HFFc6 (cell line): ENCODE data around the gene CD163L1. TPM values are rescaled to one million over a fixed set of nuclear protein-coding genes. Genes with fewer than 3 reads are reported as not detected.

ENCODE experiments used
- DNase-seq: peaks from one replicate; pipeline ENCODE4 v3.0.0-alpha.2; 2018
- H3K27ac Mint-ChIP-seq: 2 replicates; pipeline ENCODE4 v1.8.0; 2020; ENCODE audit warnings: mild to moderate bottlenecking, mixed read lengths
- H3K27me3 Mint-ChIP-seq: 2 replicates; pipeline ENCODE4 v1.8.0; 2021; ENCODE audit warnings: mild to moderate bottlenecking, moderate library complexity, mixed read lengths; ENCODE audit not compliant: insufficient read depth
- H3K36me3 Mint-ChIP-seq: 2 replicates; pipeline ENCODE4 v1.8.0; 2021; ENCODE audit warnings: low read depth, mixed read lengths
- H3K4me1 Mint-ChIP-seq: 2 replicates; pipeline ENCODE4 v1.8.0; 2020; ENCODE audit warnings: low read depth, mixed read lengths
- H3K4me3 Mint-ChIP-seq: 2 replicates; pipeline ENCODE4 v1.8.0; 2020; ENCODE audit warnings: mild to moderate bottlenecking, moderate library complexity, mixed read lengths
- H3K9me3 Mint-ChIP-seq: 2 replicates; pipeline ENCODE4 v1.8.0; 2020; ENCODE audit warnings: mild to moderate bottlenecking, mixed read lengths
- total RNA-seq, 6 experiments: library from RNA; stranded (reverse); fragmentation: NEBNext Ultra II Directional; extraction: Animal tissue kit (Norgen Biotek cat#: 25700); gene quantifications; 2 replicates in 1 of 6; 3 replicates in 5 of 6; pipeline ENCODE4 v1.2.3, GENCODE V29; 2021
- TF ChIP-seq, protein P1 (sequence below): fragments of 200-600 bp; sonication (generic); IDR thresholded peaks from 2 replicates; pipeline ENCODE4 v1.5.0; 2021; ENCODE audit warnings: antibody characterized with exemption, mild to moderate bottlenecking

Gene CD163L1
- total RNA-seq, 6 experiments from 2014 or later: 5.7 to 9.9 (median 7.6) TPM

DNA sequence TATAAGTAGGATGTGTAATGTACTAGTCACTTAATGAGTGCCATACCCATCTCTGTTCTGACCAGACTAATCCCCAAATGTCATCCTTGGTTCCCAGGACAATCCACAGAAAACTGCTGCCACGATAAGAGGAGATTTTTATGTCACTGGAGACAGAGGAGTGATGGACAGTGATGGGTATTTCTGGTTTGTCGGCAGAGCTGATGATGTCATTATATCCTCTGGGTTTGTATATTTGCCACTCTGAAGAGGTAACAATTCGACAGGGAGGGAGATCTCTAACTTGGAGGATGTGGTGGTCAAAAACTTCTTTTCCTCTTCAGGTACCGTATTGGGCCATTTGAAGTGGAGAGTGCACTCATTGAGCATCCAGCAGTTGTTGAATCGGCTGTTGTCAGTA lies 119.8 kb downstream of the CD163L1 start:
- Mint-ChIP-seq H3K27ac (no peak overlapping the region), H3K4me3 (no peak overlapping the region), H3K9me3 (no peaks in the 10 kb centered on the region), H3K36me3 (no peaks in the 10 kb centered on the region), H3K4me1 (no peaks in the 10 kb centered on the region), H3K27me3 (peaks cover 10% of the 10 kb centered on the region)
- no peak for DNase-seq
- TF ChIP-seq, protein P1, sequence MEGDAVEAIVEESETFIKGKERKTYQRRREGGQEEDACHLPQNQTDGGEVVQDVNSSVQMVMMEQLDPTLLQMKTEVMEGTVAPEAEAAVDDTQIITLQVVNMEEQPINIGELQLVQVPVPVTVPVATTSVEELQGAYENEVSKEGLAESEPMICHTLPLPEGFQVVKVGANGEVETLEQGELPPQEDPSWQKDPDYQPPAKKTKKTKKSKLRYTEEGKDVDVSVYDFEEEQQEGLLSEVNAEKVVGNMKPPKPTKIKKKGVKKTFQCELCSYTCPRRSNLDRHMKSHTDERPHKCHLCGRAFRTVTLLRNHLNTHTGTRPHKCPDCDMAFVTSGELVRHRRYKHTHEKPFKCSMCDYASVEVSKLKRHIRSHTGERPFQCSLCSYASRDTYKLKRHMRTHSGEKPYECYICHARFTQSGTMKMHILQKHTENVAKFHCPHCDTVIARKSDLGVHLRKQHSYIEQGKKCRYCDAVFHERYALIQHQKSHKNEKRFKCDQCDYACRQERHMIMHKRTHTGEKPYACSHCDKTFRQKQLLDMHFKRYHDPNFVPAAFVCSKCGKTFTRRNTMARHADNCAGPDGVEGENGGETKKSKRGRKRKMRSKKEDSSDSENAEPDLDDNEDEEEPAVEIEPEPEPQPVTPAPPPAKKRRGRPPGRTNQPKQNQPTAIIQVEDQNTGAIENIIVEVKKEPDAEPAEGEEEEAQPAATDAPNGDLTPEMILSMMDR: no peak

DNA sequence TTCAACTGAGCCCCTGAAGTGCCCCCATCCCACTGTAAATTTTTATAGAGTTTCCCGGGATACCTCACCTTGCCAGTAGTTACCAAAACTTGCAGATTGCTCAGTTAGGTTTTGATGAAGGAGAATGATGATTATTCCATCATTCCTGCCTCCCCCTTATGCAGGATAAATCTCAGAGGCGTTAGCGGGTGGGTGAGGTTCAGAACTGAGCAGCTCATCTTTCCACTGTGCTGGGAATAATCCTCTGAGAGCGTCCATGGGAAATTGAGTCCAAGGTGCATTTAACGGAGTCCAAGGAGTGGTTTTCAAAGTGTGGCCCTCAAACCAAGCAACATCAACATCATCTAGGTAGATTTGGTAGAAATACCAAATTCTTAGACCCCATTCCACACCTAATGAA lies 121.4 kb downstream of the CD163L1 start:
- Mint-ChIP-seq H3K36me3 (no peaks in the 10 kb centered on the region), H3K27me3 (peaks cover 10% of the 10 kb centered on the region), H3K4me1 (no peaks in the 10 kb centered on the region), H3K9me3 (no peaks in the 10 kb centered on the region), H3K4me3 (no peak overlapping the region), H3K27ac (no peak overlapping the region)
- TF ChIP-seq, protein P1: no peak
- no peak for DNase-seq

DNA sequence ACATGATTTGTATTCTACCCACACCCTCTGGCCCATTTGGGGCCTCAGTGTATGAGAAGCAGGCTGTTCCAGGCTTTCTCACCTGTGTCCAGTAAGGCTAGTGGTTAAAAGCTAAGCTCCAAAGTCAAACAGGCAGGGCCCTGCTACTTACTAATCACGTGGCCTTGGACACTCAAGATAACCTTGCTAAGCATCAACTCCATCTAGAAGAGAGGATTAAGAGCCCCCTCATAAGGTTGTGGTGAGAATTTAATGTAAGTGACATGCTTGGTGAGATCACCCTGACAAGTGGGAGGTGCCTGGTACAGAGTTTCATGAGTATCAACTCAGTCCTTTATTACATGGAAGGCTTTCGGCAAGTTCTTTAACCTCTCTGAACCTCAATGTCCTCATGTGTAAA lies 122.3 kb downstream of the CD163L1 start:
- TF ChIP-seq, protein P1: no peak
- Mint-ChIP-seq H3K9me3 (no peaks in the 10 kb centered on the region), H3K27me3 (peaks cover 10% of the 10 kb centered on the region), H3K4me3 (no peak overlapping the region), H3K36me3 (no peaks in the 10 kb centered on the region), H3K4me1 (no peaks in the 10 kb centered on the region), H3K27ac (no peak overlapping the region)
- DNase-seq: no peak

DNA sequence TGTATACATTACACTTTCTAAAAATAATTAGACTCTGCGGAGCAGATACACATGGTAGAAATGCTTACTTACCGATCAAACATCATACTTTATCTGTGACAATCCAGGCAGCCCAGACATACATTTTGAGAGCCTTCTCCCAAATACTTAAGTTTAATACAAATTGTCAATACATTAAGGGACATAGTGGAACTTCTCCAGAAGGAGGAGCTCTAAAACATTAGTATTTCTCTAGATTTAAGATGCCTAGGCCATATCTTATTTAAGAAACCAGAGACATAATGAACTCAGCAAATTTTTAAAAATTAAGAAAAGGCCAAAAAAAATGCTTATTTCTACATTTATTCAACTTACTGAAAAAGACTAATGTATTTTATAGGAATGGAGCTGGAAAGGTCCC lies 124.0 kb downstream of the CD163L1 start:
- H3K9me3 Mint-ChIP-seq: no peaks in the 10 kb centered on the region
- no peaks in the 10 kb centered on the region for H3K4me1 Mint-ChIP-seq
- H3K27me3 Mint-ChIP-seq: peaks cover 4% of the 10 kb centered on the region
- TF ChIP-seq, protein P1: peak; percentile 65
- no peak for DNase-seq
- no peaks in the 10 kb centered on the region for H3K36me3 Mint-ChIP-seq
- H3K4me3 Mint-ChIP-seq: no peak overlapping the region
- H3K27ac Mint-ChIP-seq: no peak overlapping the region

DNA sequence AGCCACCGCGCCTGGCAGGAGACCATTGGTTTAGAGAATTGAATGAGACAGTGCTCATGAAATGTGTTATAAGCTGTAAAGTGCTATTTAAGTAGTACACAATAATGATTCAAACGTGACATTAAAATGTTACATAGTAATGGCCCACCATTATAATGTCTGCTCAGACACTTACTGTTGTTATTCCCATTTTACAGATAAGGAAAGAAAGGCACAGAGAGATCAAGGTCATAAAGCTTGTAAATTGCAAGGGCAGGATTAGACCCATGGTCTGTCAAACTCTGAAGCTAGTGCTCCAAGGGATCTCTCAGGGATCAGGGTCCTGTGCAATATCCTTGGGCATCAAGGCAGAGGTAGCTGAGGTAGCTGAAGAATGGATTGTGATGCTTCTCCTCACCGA lies 133.9 kb downstream of the CD163L1 start:
- Mint-ChIP-seq H3K27ac (no peak overlapping the region), H3K4me3 (no peak overlapping the region), H3K36me3 (no peaks in the 10 kb centered on the region), H3K27me3 (peaks cover 16% of the 10 kb centered on the region), H3K9me3 (no peaks in the 10 kb centered on the region), H3K4me1 (no peaks in the 10 kb centered on the region)
- DNase-seq: no peak
- TF ChIP-seq, protein P1: no peak

Other genes starting within 250 kb of the CD163L1 start
- not detected for gene ACSM4, start 140.1 kb downstream of the CD163L1 start, total RNA-seq
- under 1 TPM in 1 of 6 experiments, not detected in 5; 0.07 TPM for gene CD163, start 59.6 kb upstream of the CD163L1 start, total RNA-seq
- not detected for gene APOBEC1, start 221.8 kb upstream of the CD163L1 start, total RNA-seq